Gastrocnemius medialis (tissue), 4 donors: ENCODE data around the gene ZDHHC6. TPM values are rescaled to one million over a fixed set of nuclear protein-coding genes. Genes with fewer than 3 reads are reported as not detected.

ENCODE experiments used
- ATAC-seq, 2 donors: fragments of 150-250 bp; one replicate each; pipeline ENCODE4 v1.9.1; 2016
- DNase-seq, 2 donors: peaks; one replicate each; pipeline ENCODE4 v3.0.0-alpha.2; 2019
- H3K27ac ChIP-seq, 4 donors: fragments of 200-600 bp; sonication (generic); 1 replicate in 1 of 4; 2 replicates in 3 of 4; pipeline ENCODE4 v1.5.1; 2016 to 2018; ENCODE audit warnings: mild to moderate bottlenecking in 2 of 4, moderate library complexity in 1 of 4
- H3K27me3 ChIP-seq, 3 donors: fragments of 200-600 bp; sonication (generic) in 2 of 3; 1 replicate in 1 of 3; 2 replicates in 2 of 3; pipeline versions ENCODE4 v1.5.1 to v1.6.0; 2016 to 2019; ENCODE audit warnings: mild to moderate bottlenecking in 1 of 3, moderate library complexity in 1 of 3
- H3K36me3 ChIP-seq, 2 donors: fragments of 200-600 bp; sonication (generic) in 1 of 2; one replicate each; pipeline ENCODE4 v1.5.1; 2017 to 2018
- H3K4me1 ChIP-seq, 2 donors: fragments of 200-600 bp; sonication (generic) in 1 of 2; one replicate each; pipeline ENCODE4 v1.5.1; 2016 to 2017; ENCODE audit warnings: mild to moderate bottlenecking in 2 of 2
- H3K4me3 ChIP-seq, 4 donors: fragments of 200-600 bp; sonication (generic) in 3 of 4; 1 replicate in 1 of 4; 2 replicates in 3 of 4; pipeline ENCODE4 v1.5.1; 2016 to 2019; ENCODE audit warnings: mild to moderate bottlenecking in 2 of 4
- H3K9me3 ChIP-seq, 3 donors: fragments of 200-600 bp; sonication (generic) in 2 of 3; 1 replicate in 1 of 3; 2 replicates in 2 of 3; pipeline ENCODE4 v1.5.1; 2016 to 2019
- POLR2A ChIP-seq, 2 donors: fragments of 450-650 bp; IDR thresholded peaks; one replicate each; pipeline ENCODE4 v1.6.1; 2017; ENCODE audit warnings: antibody characterized with exemption in 2 of 2, mild to moderate bottlenecking in 2 of 2, moderate library complexity in 2 of 2
- in situ Hi-C, 4 donors: fragments of 200-750 bp; cut with MboI; loops; one replicate each; pipeline versions ENCODE4 v1.15.0 to v1.8.0; 2017; ENCODE audit warnings: low sequenced_read_pairs in 4 of 4
- intact Hi-C: fragments of 100-400 bp; cut with DNase I; formaldehyde crosslinking; loops from one replicate; pipeline ENCODE4 v1.15.1; 2023; ENCODE audit warnings: low total_unique reads
- total RNA-seq, 4 donors: library from RNA; depleted of rRNA; stranded (reverse); fragments of >200 nt; gene quantifications; one replicate each; pipeline versions ENCODE4 v1.1.0 to v1.2.3, GENCODE V29; 2016
- TF ChIP-seq, protein P1 (sequence below), 5 experiments: fragments of 450-650 bp in 3 of 5; fragments of 200-600 bp in 2 of 5; sonication (generic) in 2 of 5; IDR thresholded peaks in 4 of 5; conservative IDR thresholded peaks in 1 of 5; 1 replicate in 4 of 5; 2 replicates in 1 of 5; pipeline ENCODE4 v1.5.1; 2016 to 2019; ENCODE audit warnings: antibody characterized with exemption in 5 of 5, mild to moderate bottlenecking in 3 of 5, moderate library complexity in 3 of 5

ZDHHC6 gene
- total RNA-seq, 4 donors from 2014 or later, result 7.4 to 11.7 (median 9.7) TPM

- in situ Hi-C loops, result no loop called here
- H3K36me3 ChIP-seq, result no peaks in the 10 kb centered on the region
- TF ChIP-seq, protein P1, sequence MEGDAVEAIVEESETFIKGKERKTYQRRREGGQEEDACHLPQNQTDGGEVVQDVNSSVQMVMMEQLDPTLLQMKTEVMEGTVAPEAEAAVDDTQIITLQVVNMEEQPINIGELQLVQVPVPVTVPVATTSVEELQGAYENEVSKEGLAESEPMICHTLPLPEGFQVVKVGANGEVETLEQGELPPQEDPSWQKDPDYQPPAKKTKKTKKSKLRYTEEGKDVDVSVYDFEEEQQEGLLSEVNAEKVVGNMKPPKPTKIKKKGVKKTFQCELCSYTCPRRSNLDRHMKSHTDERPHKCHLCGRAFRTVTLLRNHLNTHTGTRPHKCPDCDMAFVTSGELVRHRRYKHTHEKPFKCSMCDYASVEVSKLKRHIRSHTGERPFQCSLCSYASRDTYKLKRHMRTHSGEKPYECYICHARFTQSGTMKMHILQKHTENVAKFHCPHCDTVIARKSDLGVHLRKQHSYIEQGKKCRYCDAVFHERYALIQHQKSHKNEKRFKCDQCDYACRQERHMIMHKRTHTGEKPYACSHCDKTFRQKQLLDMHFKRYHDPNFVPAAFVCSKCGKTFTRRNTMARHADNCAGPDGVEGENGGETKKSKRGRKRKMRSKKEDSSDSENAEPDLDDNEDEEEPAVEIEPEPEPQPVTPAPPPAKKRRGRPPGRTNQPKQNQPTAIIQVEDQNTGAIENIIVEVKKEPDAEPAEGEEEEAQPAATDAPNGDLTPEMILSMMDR (IDR thresholded peaks at IDR 0.05 in 4 of 5, conservative IDR thresholded peaks at IDR 0.05 in 1 of 5), result no peak
- no peak for TF ChIP-seq POLR2A (IDR thresholded peaks at IDR 0.05)
- intact Hi-C loops, result no loop called here
- no peaks in the 10 kb centered on the region for H3K4me1 ChIP-seq
- H3K27me3 ChIP-seq, result no peaks in the 10 kb centered on the region
- H3K9me3 ChIP-seq, result no peaks in the 10 kb centered on the region
- H3K4me3 ChIP-seq, result no peak overlapping the region
- DNase-seq (no peak), ATAC-seq (no peak)
- H3K27ac ChIP-seq, result no peak overlapping the region
Measured at GRCh38 chr10:112404617-112405016, 42.1 kb downstream of the ZDHHC6 start.

DNA sequence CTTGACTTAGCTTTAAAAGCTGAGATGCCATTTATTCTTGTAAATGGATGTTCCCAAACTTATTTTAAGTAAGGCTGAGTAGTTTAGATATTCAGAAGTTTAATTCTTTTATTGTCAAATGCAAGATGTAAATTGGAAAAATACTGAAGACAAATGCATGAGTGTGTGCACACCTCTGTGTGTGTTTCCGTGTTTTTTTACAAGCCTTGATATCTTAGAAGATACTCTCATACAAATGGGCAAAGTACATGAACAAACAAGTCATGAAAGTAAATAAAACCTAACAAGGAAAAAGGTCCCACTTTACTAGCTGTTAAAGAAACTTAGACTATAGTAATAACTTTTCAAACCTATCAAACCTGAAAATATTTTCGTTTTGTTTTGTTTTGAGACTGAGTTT, 43.8 kb downstream of the ZDHHC6 start:
- no peaks in the 10 kb centered on the region for H3K36me3 ChIP-seq
- in situ Hi-C loops, result no loop called here
- no peaks in the 10 kb centered on the region for H3K4me1 ChIP-seq
- TF ChIP-seq, protein P1 (IDR thresholded peaks at IDR 0.05 in 4 of 5, conservative IDR thresholded peaks at IDR 0.05 in 1 of 5), result no peak
- TF ChIP-seq POLR2A (IDR thresholded peaks at IDR 0.05), result no peak
- H3K4me3 ChIP-seq, result no peak overlapping the region
- ATAC-seq (no peak), DNase-seq (no peak)
- H3K9me3 ChIP-seq, result no peaks in the 10 kb centered on the region
- H3K27me3 ChIP-seq, result no peaks in the 10 kb centered on the region
- intact Hi-C loops, result no loop called here
- H3K27ac ChIP-seq, result no peak overlapping the region

DNA sequence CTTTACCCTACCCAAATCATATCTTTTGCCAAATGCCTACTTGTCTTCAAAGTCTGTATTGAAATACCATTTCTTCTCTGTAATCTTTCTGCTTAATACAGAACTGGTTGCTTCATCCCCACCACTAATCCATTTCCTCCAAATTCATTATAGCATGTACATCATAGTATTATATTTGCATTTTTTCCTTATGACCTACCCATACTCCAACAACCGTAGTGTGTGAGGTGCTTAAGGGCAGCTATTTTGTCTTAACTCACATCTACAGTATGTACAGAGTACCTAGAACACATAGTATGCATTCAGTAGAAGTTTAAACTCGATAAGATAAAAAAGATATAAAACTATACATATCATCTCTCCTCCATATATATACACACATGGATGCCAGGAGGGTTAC, 49.1 kb downstream of the ZDHHC6 start:
- intact Hi-C loops, result no loop called here

DNA sequence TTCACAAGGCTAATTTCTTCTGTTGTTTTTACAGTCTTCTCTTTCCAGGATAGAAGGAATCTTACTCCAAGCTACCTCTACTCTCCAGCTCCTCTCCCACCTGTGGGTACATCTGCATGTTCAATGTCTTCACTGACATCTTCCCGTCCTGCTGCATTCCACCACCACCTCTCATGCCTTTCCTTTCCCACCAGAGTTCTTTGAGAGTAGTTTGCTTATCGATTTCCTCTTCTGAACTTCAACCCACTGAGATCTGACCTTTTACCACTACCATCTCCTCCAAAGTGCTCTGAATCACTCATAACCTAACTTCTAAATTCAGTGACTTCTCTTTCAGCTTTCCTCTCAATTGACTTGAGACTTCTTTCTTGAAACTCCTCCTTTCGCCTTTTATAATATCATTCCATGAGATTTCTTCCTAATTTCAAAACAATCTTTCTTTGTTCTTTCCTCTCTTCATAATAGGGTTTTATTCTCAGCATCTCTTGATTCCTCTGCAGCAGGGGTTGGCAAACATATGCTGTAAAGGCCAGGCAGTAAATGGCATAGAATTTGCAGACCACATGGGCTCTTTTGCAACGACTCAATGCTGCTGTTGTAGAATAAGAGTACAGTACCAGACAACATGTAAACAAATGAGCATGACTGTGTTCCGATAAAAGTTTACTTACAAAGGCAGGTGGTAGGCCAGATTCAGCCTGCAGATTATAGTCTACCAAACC, 50.7 kb downstream of the ZDHHC6 start:
- no peak overlapping the region for H3K27ac ChIP-seq
- H3K9me3 ChIP-seq, result no peaks in the 10 kb centered on the region
- ATAC-seq (no peak), DNase-seq (no peak)
- TF ChIP-seq, protein P1 (IDR thresholded peaks at IDR 0.05 in 4 of 5, conservative IDR thresholded peaks at IDR 0.05 in 1 of 5), result no peak
- TF ChIP-seq POLR2A (IDR thresholded peaks at IDR 0.05), result no peak
- no peaks in the 10 kb centered on the region for H3K27me3 ChIP-seq
- H3K4me3 ChIP-seq, result no peak overlapping the region
- in situ Hi-C loops (no loop called here), intact Hi-C loops (no loop called here)
- no peaks in the 10 kb centered on the region for H3K4me1 ChIP-seq
- no peaks in the 10 kb centered on the region for H3K36me3 ChIP-seq

More for the DNA sequence above, 49.1 kb downstream of the ZDHHC6 start:
- no peak overlapping the region for H3K4me3 ChIP-seq
- no peaks in the 10 kb centered on the region for H3K4me1 ChIP-seq
- ATAC-seq (no peak), DNase-seq (no peak)
- no peaks in the 10 kb centered on the region for H3K27me3 ChIP-seq
- in situ Hi-C loops, result no loop called here
- H3K9me3 ChIP-seq, result no peaks in the 10 kb centered on the region
- TF ChIP-seq POLR2A (IDR thresholded peaks at IDR 0.05), result no peak
- TF ChIP-seq, protein P1 (IDR thresholded peaks at IDR 0.05 in 4 of 5, conservative IDR thresholded peaks at IDR 0.05 in 1 of 5), result no peak
- H3K36me3 ChIP-seq, result no peaks in the 10 kb centered on the region
- no peak overlapping the region for H3K27ac ChIP-seq

- no peaks in the 10 kb centered on the region for H3K4me1 ChIP-seq
- H3K27ac ChIP-seq, result no peak overlapping the region
- in situ Hi-C loops (no loop called here), intact Hi-C loops (no loop called here)
- no peaks in the 10 kb centered on the region for H3K36me3 ChIP-seq
- no peak for ATAC-seq
- TF ChIP-seq, protein P1 (IDR thresholded peaks at IDR 0.05 in 4 of 5, conservative IDR thresholded peaks at IDR 0.05 in 1 of 5), result no peak
- no peak for TF ChIP-seq POLR2A (IDR thresholded peaks at IDR 0.05)
- no peaks in the 10 kb centered on the region for H3K9me3 ChIP-seq
- no peak overlapping the region for H3K4me3 ChIP-seq
- no peaks in the 10 kb centered on the region for H3K27me3 ChIP-seq
- DNase-seq, result no peak
Measured at GRCh38 chr10:112394475-112394875, 52.2 kb downstream of the ZDHHC6 start.
